ENCODE data around the gene ROS1.

The ROS1 gene

GRCh38 chr6:117391874-117392583, 33.7 kb downstream of the ROS1 start:
- no peak for DNase-seq (ENCODE audit: low read depth, low spot score)
- no peak overlapping the region for H3K4me3 ChIP-seq (ENCODE audit: low read length)

GRCh38 chr6:117389227-117390057, 36.3 kb downstream of the ROS1 start:
- H3K4me3 ChIP-seq (ENCODE audit: low read length), result no peak overlapping the region
- DNase-seq (ENCODE audit: low read depth, low spot score), result no peak

GRCh38 chr6:117387454-117387974, 38.2 kb downstream of the ROS1 start:
- no peak overlapping the region for H3K4me3 ChIP-seq (ENCODE audit: low read length)
- no peak for DNase-seq (ENCODE audit: low read depth, low spot score)

- DNase-seq (ENCODE audit: low read depth, low spot score), result no peak
- no peak overlapping the region for H3K4me3 ChIP-seq (ENCODE audit: low read length)
Observed at GRCh38 chr6:117384659-117385058, 41.1 kb downstream of the ROS1 start.

GRCh38 chr6:117381749-117382148, 44.0 kb downstream of the ROS1 start:
- H3K4me3 ChIP-seq (ENCODE audit: low read length), result no peak overlapping the region

GRCh38 chr6:117380298-117380697, 45.4 kb downstream of the ROS1 start:
- no peak overlapping the region for H3K4me3 ChIP-seq (ENCODE audit: low read length)
- no peak for DNase-seq (ENCODE audit: low read depth, low spot score)

More at GRCh38 chr6:117381749-117382148, 44.0 kb downstream of the ROS1 start:
- no peak for DNase-seq (ENCODE audit: low read depth, low spot score)

- H3K4me3 ChIP-seq (ENCODE audit: low read length), result no peak overlapping the region
- no peak for DNase-seq (ENCODE audit: low read depth, low spot score)
Observed at GRCh38 chr6:117375446-117375845, 50.3 kb downstream of the ROS1 start.

- no peak for DNase-seq (ENCODE audit: low read depth, low spot score)
- no peak overlapping the region for H3K4me3 ChIP-seq (ENCODE audit: low read length)
Observed at GRCh38 chr6:117373211-117373813, 52.4 kb downstream of the ROS1 start.

- H3K4me3 ChIP-seq (ENCODE audit: low read length), result peak overlapping the region; percentile 21
Observed at GRCh38 chr6:117372289-117372688, 53.5 kb downstream of the ROS1 start.

GRCh38 chr6:117371492-117371891, 54.2 kb downstream of the ROS1 start:
- no peak for DNase-seq (ENCODE audit: low read depth, low spot score)
- no peak overlapping the region for H3K4me3 ChIP-seq (ENCODE audit: low read length)

More at GRCh38 chr6:117372289-117372688, 53.5 kb downstream of the ROS1 start:
- peak; percentile 12 for DNase-seq (ENCODE audit: low read depth, low spot score)

GRCh38 chr6:117359581-117359980, 66.2 kb downstream of the ROS1 start:
- no peak overlapping the region for H3K4me3 ChIP-seq (ENCODE audit: low read length)
- DNase-seq (ENCODE audit: low read depth, low spot score), result no peak

- DNase-seq (ENCODE audit: low read depth, low spot score), result no peak
- no peak overlapping the region for H3K4me3 ChIP-seq (ENCODE audit: low read length)
Observed at GRCh38 chr6:117354671-117355070, 71.1 kb downstream of the ROS1 start.

GRCh38 chr6:117352466-117353081, 73.2 kb downstream of the ROS1 start:
- DNase-seq (ENCODE audit: low read depth, low spot score), result no peak
- no peak overlapping the region for H3K4me3 ChIP-seq (ENCODE audit: low read length)

- no peak for DNase-seq (ENCODE audit: low read depth, low spot score)
- no peak overlapping the region for H3K4me3 ChIP-seq (ENCODE audit: low read length)
Observed at GRCh38 chr6:117351521-117351920, 74.2 kb downstream of the ROS1 start.

GRCh38 chr6:117346142-117346930, 79.4 kb downstream of the ROS1 start:
- no peak for DNase-seq (ENCODE audit: low read depth, low spot score)
- no peak overlapping the region for H3K4me3 ChIP-seq (ENCODE audit: low read length)

- no peak overlapping the region for H3K4me3 ChIP-seq (ENCODE audit: low read length)
Observed at GRCh38 chr6:117345292-117345610, 80.5 kb downstream of the ROS1 start.

GRCh38 chr6:117344444-117345291, 81.1 kb downstream of the ROS1 start:
- no peak overlapping the region for H3K4me3 ChIP-seq (ENCODE audit: low read length)
- DNase-seq (ENCODE audit: low read depth, low spot score), result no peak

More at GRCh38 chr6:117345292-117345610, 80.5 kb downstream of the ROS1 start:
- DNase-seq (ENCODE audit: low read depth, low spot score), result no peak

GRCh38 chr6:117338567-117338966, 87.2 kb downstream of the ROS1 start:
- DNase-seq (ENCODE audit: low read depth, low spot score), result no peak
- no peak overlapping the region for H3K4me3 ChIP-seq (ENCODE audit: low read length)

Data from Jurkat, Clone E6-1 (cell line).